NCI-H82 treated with DMSO at 0.1 percent for 48 hours (cell line): ENCODE data around the gene AADACL4.
"Not testable (repeated sequence)": the region's sequence is repeated elsewhere in the genome, so short reads cannot be mapped to it uniquely, and the experiment has no call there.

Source experiments
- DNase-seq: peaks from one replicate; lab custom pipeline; 2025; ENCODE audit not compliant: unreplicated experiment; lab: John Stamatoyannopoulos, UW

The AADACL4 gene

DNA sequence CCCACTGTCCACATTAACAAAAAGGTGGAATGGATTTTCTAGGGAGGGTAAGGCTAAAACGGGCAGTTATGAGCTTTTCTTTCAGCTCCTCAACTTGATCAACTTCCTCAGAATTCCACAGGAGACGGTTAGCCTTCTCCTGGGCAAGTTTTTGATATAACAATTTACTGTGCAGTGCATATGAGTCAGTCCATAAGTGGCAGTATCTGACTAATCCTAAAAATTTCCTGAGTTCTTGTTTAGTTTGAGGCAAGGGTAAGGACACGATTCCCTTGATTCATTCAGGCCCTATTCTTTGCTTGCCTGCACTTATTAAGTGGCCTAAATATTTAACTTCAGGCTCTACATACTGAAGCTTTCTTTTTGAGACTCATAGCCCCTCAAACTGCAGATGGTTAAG is 65.8 kb downstream of the AADACL4 start:
- no peak for DNase-seq

DNA sequence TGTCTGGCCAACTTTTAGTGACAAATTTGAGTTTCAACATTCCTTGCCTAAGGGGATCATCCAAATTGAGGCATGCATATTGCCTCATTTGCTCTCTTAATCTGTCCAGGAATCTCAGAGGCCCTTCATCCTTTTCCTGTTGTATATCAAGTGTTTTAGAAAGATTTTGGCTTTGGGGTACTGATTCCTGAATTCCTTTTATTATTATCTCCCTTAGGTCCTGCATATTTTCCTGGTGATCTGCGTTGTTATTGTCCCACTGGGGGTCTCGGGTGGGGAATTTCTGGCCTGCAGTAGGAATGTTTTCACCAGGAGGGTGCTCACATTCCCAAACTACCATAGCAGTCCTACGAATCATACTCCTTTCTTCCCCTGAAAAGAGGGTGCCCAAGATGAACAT is 67.7 kb downstream of the AADACL4 start:
- no peak for DNase-seq

DNA sequence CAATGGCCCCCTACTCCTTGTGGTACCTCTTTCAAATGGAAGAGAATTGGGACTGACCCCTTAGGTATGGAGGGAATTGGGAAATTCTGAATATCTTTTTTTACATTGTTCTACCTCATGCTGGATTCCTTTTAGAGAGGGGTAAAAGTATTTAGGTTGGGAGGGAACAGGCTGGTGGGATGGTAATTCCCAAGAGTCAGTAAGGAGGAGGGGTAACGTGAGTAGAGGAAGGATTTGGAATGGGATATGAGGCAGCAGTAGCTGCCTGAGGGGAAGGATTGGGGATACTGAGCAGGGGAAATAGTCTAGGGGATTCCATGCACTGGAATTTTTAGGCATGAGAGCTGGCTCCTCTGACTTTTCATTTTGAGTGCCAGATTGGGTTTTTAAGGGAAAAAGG is 68.2 kb downstream of the AADACL4 start:
- no peak for DNase-seq

GRCh38 chr1:12712929-12713328 is 69.0 kb downstream of the AADACL4 start:
- DNase-seq = no peak

DNA sequence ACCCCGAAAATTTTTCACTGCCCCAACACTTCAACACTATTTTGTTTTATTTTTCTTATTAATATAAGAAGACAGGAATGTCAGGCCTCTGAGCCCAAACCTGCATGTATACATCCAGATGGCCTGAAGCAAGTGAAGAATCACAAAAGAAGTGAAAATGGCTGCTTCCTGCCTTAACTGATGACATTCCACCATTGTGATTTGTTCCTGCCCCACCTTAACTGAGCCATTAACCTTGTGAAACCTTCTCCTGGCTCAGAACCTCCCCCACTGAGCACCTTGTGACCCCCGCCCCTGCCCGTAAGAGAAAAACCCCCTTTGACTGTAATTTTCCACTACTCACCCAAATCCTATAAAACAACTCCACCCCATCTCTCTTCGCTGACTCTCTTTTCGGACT is 69.8 kb downstream of the AADACL4 start:
- DNase-seq = not testable (repeated sequence)

DNA sequence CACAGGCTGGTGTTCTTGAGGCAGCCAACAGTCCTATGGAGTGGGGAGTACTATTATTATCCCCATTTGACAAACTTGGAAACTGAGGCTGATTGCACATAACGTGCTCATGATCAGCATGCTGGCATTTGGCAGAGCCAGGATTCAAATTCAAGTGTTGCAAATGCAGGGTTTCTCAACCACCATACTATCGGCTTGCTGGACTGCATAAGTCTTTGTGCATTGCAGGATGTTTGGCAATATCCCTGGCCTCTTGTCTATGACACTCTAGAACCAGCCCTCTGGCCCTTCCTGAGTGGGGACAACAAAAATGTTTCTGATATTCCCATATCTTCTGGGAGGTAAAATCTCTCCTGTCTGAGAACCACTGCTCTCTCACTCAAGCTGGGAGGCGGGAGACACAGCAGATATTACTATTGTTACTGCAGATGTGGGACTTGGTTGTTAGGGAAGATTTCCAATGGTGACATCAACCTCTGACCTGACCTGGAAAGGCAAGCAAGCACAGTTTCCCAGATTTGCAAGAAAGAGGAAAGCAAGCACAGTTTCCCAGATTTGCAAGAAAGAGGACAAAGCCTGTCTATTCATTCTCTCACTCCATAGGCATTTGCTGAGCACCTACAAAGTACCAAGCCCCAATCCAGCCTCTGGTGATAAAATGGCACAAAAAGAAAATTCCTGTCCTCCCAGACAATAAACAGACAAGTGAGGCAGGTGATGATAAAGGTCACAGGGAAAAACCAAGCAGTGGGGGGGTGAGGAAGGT is 71.0 kb downstream of the AADACL4 start:
- no peak for DNase-seq

GRCh38 chr1:12715896-12716437 is 72.1 kb downstream of the AADACL4 start, which contains the start of gene AADACL3:
Gene AADACL3 (plus strand): TSS chr1:12716110. CDS start chr1:12716177, 67 bp downstream.
- no peak for DNase-seq
